Lung (tissue), 12 donors: ENCODE data around the gene CEACAM1. TPM values are rescaled to one million over a fixed set of nuclear protein-coding genes. Genes with fewer than 3 reads are reported as not detected.

Experiments
- ATAC-seq: fragments of 200-7000 bp; cut with Tn5 transposase; one replicate; pipeline ENCODE4 v1.9.1; 2020; ENCODE audit warnings: moderate number of reproducible peaks; ENCODE audit not compliant: insufficient read depth, low FRiP score
- DNase-seq, 3 donors: peaks; one replicate each; pipeline ENCODE4 v3.0.0-alpha.2; 2013 to 2017
- H3K27ac ChIP-seq, 2 donors: one replicate each; pipeline ENCODE4 v1.5.1; 2013; ENCODE audit warnings: mild to moderate bottlenecking in 2 of 2, moderate library complexity in 2 of 2, control low read depth in 1 of 2, inconsistent platforms in 1 of 2, low read depth in 1 of 2, low read length in 1 of 2
- H3K27me3 ChIP-seq, 3 donors: one replicate each; pipeline ENCODE4 v1.5.1; 2013; ENCODE audit warnings: low read length in 2 of 3; ENCODE audit not compliant: control insufficient read depth in 3 of 3, insufficient read depth in 3 of 3
- H3K36me3 ChIP-seq, 4 donors: one replicate each; pipeline ENCODE4 v1.5.1; 2013; ENCODE audit warnings: low read length in 4 of 4, mild to moderate bottlenecking in 1 of 4, moderate library complexity in 1 of 4; ENCODE audit not compliant: control insufficient read depth in 4 of 4, insufficient read depth in 4 of 4
- H3K4me1 ChIP-seq, 5 donors: one replicate each; pipeline ENCODE4 v1.5.1; 2013; ENCODE audit warnings: low read length in 5 of 5, mild to moderate bottlenecking in 2 of 5, moderate library complexity in 1 of 5; ENCODE audit not compliant: control insufficient read depth in 5 of 5, insufficient read depth in 5 of 5
- H3K4me3 ChIP-seq: one replicate; pipeline ENCODE4 v1.5.1; 2013; ENCODE audit warnings: mild to moderate bottlenecking, control low read depth, moderate library complexity
- H3K9ac ChIP-seq, 2 donors: one replicate each; pipeline ENCODE4 v1.5.1; 2013; ENCODE audit warnings: low read length in 2 of 2, control low read depth in 1 of 2; ENCODE audit not compliant: insufficient read depth in 1 of 2
- H3K9me3 ChIP-seq, 4 donors: one replicate each; pipeline ENCODE4 v1.5.1; 2013; ENCODE audit warnings: low read length in 3 of 4, mild to moderate bottlenecking in 1 of 4, moderate library complexity in 1 of 4; ENCODE audit not compliant: control insufficient read depth in 4 of 4, insufficient read depth in 3 of 4
- WGBS, 2 donors: extraction: QIAGEN DNeasy Blood & Tissue Kit; methylation state at CpG; one replicate each; pipeline ENCODE4 v1.1.7; 2013; 5-methylcytosine and 5-hydroxymethylcytosine counted together
- polyA plus RNA-seq, 2 donors: library from polyadenylated mRNA; stranded (reverse); fragments of 200-250 nt; gene quantifications; one replicate each; pipeline ENCODE4 v1.2.1, GENCODE V29; 2013
- total RNA-seq, 2 donors: library from RNA; depleted of rRNA in 1 of 2; stranded (reverse); fragments of >200 nt in 1 of 2; gene quantifications; one replicate each; pipeline ENCODE4 v1.2.1, GENCODE V29; 2014 to 2021
- TF ChIP-seq, protein P1 (sequence below): IDR thresholded peaks from 2 replicates; pipeline ENCODE4 v1.5.1; 2012; ENCODE audit warnings: mild to moderate bottlenecking; ENCODE audit errors: control extremely low read depth, extremely low read depth
- donor health status: control.
- donor health status: control.
- donor health status: Bipolar disorder and iron deficiency.
- donor health status: healthy.
- donor health status: DM: yes; HTN: yes; CAD: no.

CEACAM1 gene
- total and polyA plus RNA-seq, 4 donors = 3.6 to 26.8 (median 10.3) TPM

DNA sequence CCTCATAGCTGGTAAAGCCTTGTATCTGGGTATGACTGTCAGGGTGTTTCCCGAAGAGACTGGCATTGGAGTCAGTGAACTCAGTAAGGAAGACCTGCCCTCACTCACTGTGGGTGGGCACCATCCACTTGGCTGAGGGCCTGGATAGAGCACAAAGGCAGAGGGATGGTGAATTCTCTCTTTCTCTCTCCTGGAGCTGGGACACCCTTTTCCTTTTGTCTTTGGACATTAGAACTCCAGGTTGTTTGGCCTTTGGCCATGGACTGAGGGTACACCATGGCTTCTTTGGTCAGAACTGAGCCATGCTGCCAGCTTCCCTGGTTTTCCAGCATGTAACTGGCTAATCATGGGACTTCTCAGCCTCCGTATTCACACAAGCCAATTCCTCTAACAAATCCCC, 4.6 kb upstream of the CEACAM1 start:
- Histone ChIP-seq H3K27ac (no peak overlapping the region), H3K27me3 (no peaks in the 10 kb centered on the region), H3K9ac (no peak overlapping the region), H3K9me3 (no peaks in the 10 kb centered on the region), H3K36me3 (no peaks in the 10 kb centered on the region), H3K4me1 (peaks cover 0 to 11% (median 4%) of the 10 kb centered on the region in 5 donors), H3K4me3 (no peak overlapping the region)
- DNase-seq = no peak
- TF ChIP-seq, protein P1, sequence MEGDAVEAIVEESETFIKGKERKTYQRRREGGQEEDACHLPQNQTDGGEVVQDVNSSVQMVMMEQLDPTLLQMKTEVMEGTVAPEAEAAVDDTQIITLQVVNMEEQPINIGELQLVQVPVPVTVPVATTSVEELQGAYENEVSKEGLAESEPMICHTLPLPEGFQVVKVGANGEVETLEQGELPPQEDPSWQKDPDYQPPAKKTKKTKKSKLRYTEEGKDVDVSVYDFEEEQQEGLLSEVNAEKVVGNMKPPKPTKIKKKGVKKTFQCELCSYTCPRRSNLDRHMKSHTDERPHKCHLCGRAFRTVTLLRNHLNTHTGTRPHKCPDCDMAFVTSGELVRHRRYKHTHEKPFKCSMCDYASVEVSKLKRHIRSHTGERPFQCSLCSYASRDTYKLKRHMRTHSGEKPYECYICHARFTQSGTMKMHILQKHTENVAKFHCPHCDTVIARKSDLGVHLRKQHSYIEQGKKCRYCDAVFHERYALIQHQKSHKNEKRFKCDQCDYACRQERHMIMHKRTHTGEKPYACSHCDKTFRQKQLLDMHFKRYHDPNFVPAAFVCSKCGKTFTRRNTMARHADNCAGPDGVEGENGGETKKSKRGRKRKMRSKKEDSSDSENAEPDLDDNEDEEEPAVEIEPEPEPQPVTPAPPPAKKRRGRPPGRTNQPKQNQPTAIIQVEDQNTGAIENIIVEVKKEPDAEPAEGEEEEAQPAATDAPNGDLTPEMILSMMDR = no peak
- 83 to 86% methylated on average over 2 of the region's 2 CpGs for WGBS, 2 donors
- no peak for ATAC-seq

DNA sequence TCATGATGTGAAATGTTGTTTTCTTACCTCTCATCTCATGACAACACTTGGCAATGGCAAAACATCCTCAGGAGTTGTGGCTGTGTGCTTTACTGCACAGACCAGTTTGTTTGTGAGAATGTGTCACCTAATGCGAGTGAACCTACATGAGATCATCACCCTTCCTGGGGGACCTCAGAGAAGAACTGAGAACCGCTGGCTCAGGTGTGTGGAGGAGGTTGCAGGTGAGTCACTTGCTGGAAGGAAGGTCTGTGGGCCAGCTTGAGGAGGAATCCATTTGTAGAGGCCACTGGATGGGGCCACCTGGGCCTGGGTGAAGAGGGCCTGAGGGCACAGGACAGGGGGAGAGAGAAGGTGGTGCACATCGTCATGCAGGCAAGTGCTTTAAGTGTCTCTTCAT, 3.0 kb upstream of the CEACAM1 start:
- 84 to 94% methylated on average over 3 of the region's 3 CpGs for WGBS, 2 donors
- H3K27ac ChIP-seq = no peak overlapping the region
- ATAC-seq (no peak), DNase-seq (no peak)
- no peak overlapping the region for H3K4me3 ChIP-seq
- peaks cover 0 to 11% (median 4%) of the 10 kb centered on the region in 5 donors for H3K4me1 ChIP-seq
- H3K9me3 ChIP-seq = no peaks in the 10 kb centered on the region
- no peak overlapping the region for H3K9ac ChIP-seq
- no peaks in the 10 kb centered on the region for H3K27me3 ChIP-seq
- no peaks in the 10 kb centered on the region for H3K36me3 ChIP-seq
- TF ChIP-seq, protein P1 = no peak

DNA sequence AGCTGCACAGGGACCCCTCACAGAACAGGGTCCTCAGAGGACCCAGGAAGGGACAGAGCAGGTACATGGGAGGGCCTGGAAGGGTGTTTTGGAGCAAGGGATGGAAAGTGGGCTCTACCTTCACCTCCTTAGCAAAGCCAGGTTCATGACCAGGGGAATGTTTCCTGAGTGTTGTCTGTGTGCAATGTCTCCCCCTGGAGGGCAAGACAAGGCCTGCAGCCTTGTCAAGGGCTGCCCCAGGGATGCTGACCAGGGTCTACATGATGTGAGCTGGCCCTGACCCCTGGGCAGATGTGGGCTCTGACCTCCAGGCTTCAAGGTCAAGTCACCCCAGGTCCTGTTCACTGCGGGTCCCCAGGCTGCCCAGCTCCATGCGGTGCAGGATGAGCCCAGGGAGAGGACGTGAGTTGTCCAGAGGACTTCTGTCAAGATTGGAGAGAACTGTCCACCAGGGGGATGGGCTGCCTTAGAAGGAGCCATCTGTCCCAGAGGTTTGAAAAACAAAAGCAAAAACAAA, 1.0 kb upstream of the CEACAM1 start:
- H3K9ac ChIP-seq = no peak overlapping the region
- H3K4me3 ChIP-seq = no peak overlapping the region
- peak overlapping the region in 1 of 2 donors; percentile 69 for H3K27ac ChIP-seq
- WGBS, 2 donors = 71 to 72% methylated on average over 3 of the region's 3 CpGs
- H3K36me3 ChIP-seq = no peaks in the 10 kb centered on the region
- no peaks in the 10 kb centered on the region for H3K27me3 ChIP-seq
- peaks cover 0 to 12% (median 4%) of the 10 kb centered on the region in 5 donors for H3K4me1 ChIP-seq
- ATAC-seq (peak; percentile 72), DNase-seq (peak; percentile 34 to 63 (median 51))
- H3K9me3 ChIP-seq = no peaks in the 10 kb centered on the region
- TF ChIP-seq, protein P1 = peak; percentile 92

DNA sequence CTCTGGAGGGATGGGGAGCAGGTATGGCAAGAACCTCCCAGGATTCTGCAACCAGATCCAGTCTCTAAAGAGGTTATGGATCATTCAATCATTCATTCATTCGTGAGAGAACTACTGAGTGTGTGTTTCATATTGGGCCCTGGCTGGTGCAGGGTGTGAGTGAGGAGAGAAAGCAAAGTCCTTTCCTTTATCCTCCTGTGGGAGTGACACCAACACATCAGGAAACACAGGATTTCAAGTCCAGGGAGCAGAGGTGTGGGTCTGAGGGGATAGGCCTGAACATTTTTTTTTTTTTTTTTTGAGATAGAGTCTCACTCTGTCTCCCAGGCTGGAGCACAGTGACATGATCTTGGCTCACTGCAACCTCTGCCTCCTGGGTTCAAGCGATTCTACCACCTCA, 3.3 kb downstream of the CEACAM1 start:
- Histone ChIP-seq H3K27ac (no peak overlapping the region), H3K4me3 (no peak overlapping the region)

More for the DNA sequence above, 3.3 kb downstream of the CEACAM1 start:
- Histone ChIP-seq H3K9ac (no peak overlapping the region), H3K36me3 (no peaks in the 10 kb centered on the region), H3K9me3 (no peaks in the 10 kb centered on the region), H3K4me1 (peaks cover 0 to 12% (median 4%) of the 10 kb centered on the region in 5 donors), H3K27me3 (no peaks in the 10 kb centered on the region)
- ATAC-seq = no peak
- 90 to 96% methylated on average over 2 of the region's 2 CpGs for WGBS, 2 donors
- no peak for DNase-seq
- TF ChIP-seq, protein P1 = no peak
